ENCODE results near the gene ANKS1A.
"Not testable (repeated sequence)": the region's sequence is repeated elsewhere in the genome, so short reads cannot be mapped to it uniquely, and the experiment has no call there.

Gene ANKS1A

GRCh38 chr6:34888874-34889555 lies at the start of gene ANKS1A:
Gene ANKS1A, plus strand, starts transcription at chr6:34889255. Its CDS starts 148 bp downstream, at chr6:34889403.
- no peak for FAIRE-seq

- no peak for FAIRE-seq
Measured at GRCh38 chr6:34839666-34840352, 49.2 kb upstream of the ANKS1A start.

GRCh38 chr6:34849066-34849465 lies 40.0 kb upstream of the ANKS1A start:
- FAIRE-seq = not testable (repeated sequence)

GRCh38 chr6:34851361-34851760 lies 37.7 kb upstream of the ANKS1A start:
- no peak for FAIRE-seq

- no peak for FAIRE-seq
Measured at GRCh38 chr6:34852406-34853085, 36.5 kb upstream of the ANKS1A start.

GRCh38 chr6:34855463-34855862 lies 33.6 kb upstream of the ANKS1A start:
- no peak for FAIRE-seq

- FAIRE-seq = no peak
Measured at GRCh38 chr6:34858681-34859080, 30.4 kb upstream of the ANKS1A start.

GRCh38 chr6:34859951-34860350 lies 29.1 kb upstream of the ANKS1A start:
- no peak for FAIRE-seq

GRCh38 chr6:34860776-34861175 lies 28.3 kb upstream of the ANKS1A start:
- FAIRE-seq = no peak

GRCh38 chr6:34864007-34864406 lies 25.0 kb upstream of the ANKS1A start:
- FAIRE-seq = no peak

GRCh38 chr6:34865107-34865506 lies 23.9 kb upstream of the ANKS1A start:
- FAIRE-seq = no peak

GRCh38 chr6:34866509-34866908 lies 22.5 kb upstream of the ANKS1A start:
- FAIRE-seq = no peak

- no peak for FAIRE-seq
Measured at GRCh38 chr6:34867484-34867883, 21.6 kb upstream of the ANKS1A start.

GRCh38 chr6:34871853-34872252 lies 17.2 kb upstream of the ANKS1A start:
- no peak for FAIRE-seq

GRCh38 chr6:34872332-34872731 lies 16.7 kb upstream of the ANKS1A start:
- no peak for FAIRE-seq

GRCh38 chr6:34875292-34876213 lies 13.5 kb upstream of the ANKS1A start:
- FAIRE-seq = no peak

- no peak for FAIRE-seq
Measured at GRCh38 chr6:34876472-34876871, 12.6 kb upstream of the ANKS1A start.

- FAIRE-seq = no peak
Measured at GRCh38 chr6:34877259-34877658, 11.8 kb upstream of the ANKS1A start.

- no peak for FAIRE-seq
Measured at GRCh38 chr6:34877869-34878485, 11.1 kb upstream of the ANKS1A start.

GRCh38 chr6:34884073-34884472 lies 5.0 kb upstream of the ANKS1A start:
- FAIRE-seq = not testable (repeated sequence)

GRCh38 chr6:34884996-34885395 lies 4.1 kb upstream of the ANKS1A start:
- no peak for FAIRE-seq

GRCh38 chr6:34885837-34886236 lies 3.2 kb upstream of the ANKS1A start:
- not testable (repeated sequence) for FAIRE-seq
